NCI-H2196 treated with DMSO at 0.1 percent for 48 hours (cell line): Measurements from ENCODE around the gene PBX2.
A peak's percentile ranks its signal among the peaks of the same experiment; 100 is the strongest.
"Not testable (repeated sequence)": the region's sequence is repeated elsewhere in the genome, so short reads cannot be mapped to it uniquely, and the experiment has no call there.

Experiments
- DNase-seq: peaks from one replicate; lab custom pipeline; 2025; ENCODE audit not compliant: unreplicated experiment; lab: John Stamatoyannopoulos, UW

The PBX2 gene

GRCh38 chr6:32187725-32188380, 2.1 kb downstream of the PBX2 start:
- DNase-seq = not testable (repeated sequence)

GRCh38 chr6:32187009-32187709, 2.8 kb downstream of the PBX2 start:
- DNase-seq = no peak

GRCh38 chr6:32186151-32186840, 3.7 kb downstream of the PBX2 start:
- not testable (repeated sequence) for DNase-seq

- not testable (repeated sequence) for DNase-seq
Measured at GRCh38 chr6:32185681-32186131, 4.3 kb downstream of the PBX2 start.

GRCh38 chr6:32184084-32184640, 5.8 kb downstream of the PBX2 start, which contains the start of gene AGER:
Gene AGER (minus strand): TSS chr6:32184253. CDS start chr6:32184222, 31 bp downstream.
- DNase-seq = no peak

GRCh38 chr6:32183483-32184083, 6.4 kb downstream of the PBX2 start:
- no peak for DNase-seq

- no peak for DNase-seq
Measured at GRCh38 chr6:32183030-32183429, 7.0 kb downstream of the PBX2 start.

GRCh38 chr6:32182555-32182981, 7.4 kb downstream of the PBX2 start:
- DNase-seq = no peak

GRCh38 chr6:32181915-32182529, 8.0 kb downstream of the PBX2 start:
- DNase-seq = no peak

GRCh38 chr6:32181148-32181702, 8.8 kb downstream of the PBX2 start:
- no peak for DNase-seq

GRCh38 chr6:32179766-32180405, 10.1 kb downstream of the PBX2 start:
- DNase-seq = no peak

- DNase-seq = no peak
Measured at GRCh38 chr6:32178547-32179440, 11.2 kb downstream of the PBX2 start.

- peak; percentile 99 for DNase-seq
Measured at GRCh38 chr6:32177788-32178546, 12.0 kb downstream of the PBX2 start, which contains the start of gene RNF5. Gene RNF5 (plus strand): TSS chr6:32178405. CDS start chr6:32178512, 107 bp downstream.

- DNase-seq = peak; percentile 74
Measured at GRCh38 chr6:32177183-32177787, 12.7 kb downstream of the PBX2 start.

GRCh38 chr6:32176476-32177182, 13.4 kb downstream of the PBX2 start:
- DNase-seq = peak; percentile 63

- DNase-seq = peak; percentile 86
Measured at GRCh38 chr6:32175711-32176475, 14.1 kb downstream of the PBX2 start, which contains the start of gene AGPAT1. Gene AGPAT1 (minus strand): TSS chr6:32176084. CDS start chr6:32171496, 4,588 bp downstream.
